ENCODE results near the gene ZC3HAV1.

ZC3HAV1 gene

DNA sequence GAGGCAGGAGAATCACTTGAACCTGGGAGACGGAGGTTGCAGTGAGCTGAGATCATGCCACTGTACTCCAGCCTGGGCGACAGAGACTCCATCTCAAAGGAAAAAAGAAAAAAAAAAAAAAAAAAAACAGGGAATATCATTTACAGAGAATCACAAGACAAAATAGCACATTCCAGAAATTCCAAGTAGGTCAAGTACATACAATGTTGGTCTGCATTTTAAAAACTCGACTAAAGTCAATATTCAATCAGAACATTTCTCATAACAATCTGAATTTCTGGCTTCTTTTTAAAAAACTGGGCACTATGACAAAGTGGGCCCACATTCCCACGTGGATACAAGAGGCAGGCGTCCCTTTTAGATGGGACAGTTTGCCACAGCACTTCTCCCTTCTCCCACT, 86.4 kb downstream of the ZC3HAV1 start:
- DNase-seq (ENCODE audit: low read depth, low spot score): no peak

GRCh38 chr7:139022286-139022685, 87.2 kb downstream of the ZC3HAV1 start:
- no peak for DNase-seq (ENCODE audit: low read depth, low spot score)

DNA sequence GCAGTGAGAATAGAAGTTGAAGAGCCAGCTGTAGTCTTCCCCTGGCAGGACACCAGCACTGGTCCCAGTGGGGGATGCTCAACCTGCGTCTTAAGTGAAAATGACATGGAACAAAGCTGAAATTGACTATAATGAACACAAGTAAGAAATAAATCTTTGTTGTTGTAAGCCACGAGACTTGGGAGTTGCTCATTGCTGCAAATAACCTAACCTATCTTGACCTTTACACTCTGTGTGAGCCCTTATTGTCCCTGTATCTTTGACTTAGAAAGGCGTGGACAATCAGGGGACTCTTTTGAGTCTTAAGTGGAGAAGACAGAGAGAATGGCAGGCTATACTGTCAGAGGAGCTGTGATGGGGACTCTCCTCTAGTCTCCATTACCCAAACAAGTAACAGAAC, 90.6 kb downstream of the ZC3HAV1 start:
- DNase-seq (ENCODE audit: low read depth, low spot score): no peak

- peak; percentile 55 for DNase-seq (ENCODE audit: low read depth, low spot score)
Measured at GRCh38 chr7:139016931-139017511, 92.5 kb downstream of the ZC3HAV1 start.

DNA sequence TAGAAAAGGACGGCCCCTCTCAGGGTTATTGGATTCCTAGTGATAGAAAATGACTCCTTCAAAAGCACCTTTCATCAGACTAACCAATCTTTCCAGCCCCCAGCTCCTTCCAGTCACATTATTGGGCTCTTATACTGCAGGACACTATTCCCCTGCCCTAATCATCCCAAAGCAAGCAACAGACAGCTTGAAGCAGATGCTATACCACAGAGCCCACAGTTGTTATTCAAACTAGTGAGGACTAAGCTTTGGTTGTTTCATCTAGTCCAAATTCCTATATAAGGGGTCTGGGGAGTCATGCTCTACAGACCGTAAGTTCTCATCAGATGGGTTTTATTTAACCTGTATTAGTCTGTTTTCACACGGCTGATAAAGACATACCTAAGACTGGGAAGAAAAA, 98.1 kb downstream of the ZC3HAV1 start:
- DNase-seq (ENCODE audit: low read depth, low spot score): peak; percentile 6

DNA sequence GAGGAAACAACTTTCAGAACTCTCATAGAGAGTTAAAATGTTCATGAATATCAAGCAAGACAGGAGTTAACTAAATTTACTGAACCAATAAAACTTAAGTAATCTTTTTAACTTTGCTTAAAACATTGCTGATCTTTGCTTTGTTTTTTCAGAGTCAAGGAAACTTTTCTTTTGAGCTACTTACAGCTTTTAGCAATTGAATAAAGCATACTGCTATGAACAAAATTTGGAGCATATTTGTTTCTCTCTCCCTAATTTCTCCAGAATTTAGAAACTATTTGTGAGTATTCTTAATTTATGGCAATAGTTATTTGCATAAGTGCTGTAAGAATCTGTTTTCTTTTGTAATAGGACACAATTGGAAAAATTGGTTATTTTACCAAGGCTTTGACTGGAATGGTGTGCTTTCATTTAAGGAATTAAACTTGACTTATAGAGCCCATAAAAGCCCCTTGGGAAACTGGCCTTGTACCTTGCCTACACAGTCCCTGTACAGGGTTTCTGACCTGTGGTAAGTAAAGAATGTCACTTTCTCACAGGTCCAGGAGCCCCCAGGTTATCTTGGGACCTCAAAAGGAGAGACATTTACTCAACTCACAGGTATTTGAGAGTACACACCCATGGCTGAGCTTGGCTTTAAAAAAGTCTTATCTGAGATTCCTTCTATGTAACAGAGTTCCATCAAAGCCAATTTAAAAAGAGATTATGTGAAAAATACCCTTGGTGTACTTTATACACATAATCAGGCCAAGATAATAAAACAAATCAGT, 105.0 kb downstream of the ZC3HAV1 start:
- DNase-seq (ENCODE audit: low read depth, low spot score): no peak

- no peak for DNase-seq (ENCODE audit: low read depth, low spot score)
Measured at GRCh38 chr7:138999414-138999813, 110.1 kb downstream of the ZC3HAV1 start.
